Measurements from ENCODE around the gene PKNOX2. TPM values are rescaled to one million over a fixed set of nuclear protein-coding genes. Genes with fewer than 3 reads are reported as not detected.

PKNOX2 gene
- total and polyA plus RNA-seq, 2 of the 8 experiments (the other 6 are each of a cell fraction or from before 2014, with no cell fraction given) = 2.0 TPM

GRCh38 chr11:125224391-125225021 is 60.0 kb downstream of the PKNOX2 start (continued):
- TF ChIP-seq CHD7 (IDR thresholded peaks at IDR 0.05; ENCODE audit: insufficient replicate concordance, low read length) (no peak), BCL11A (IDR thresholded peaks at IDR 0.05; ENCODE audit: low read depth in 2 of 2, low read length in 2 of 2) (no peak), CTCF (IDR thresholded peaks at IDR 0.05; ENCODE audit: control extremely low read depth in 1 of 3, insufficient read depth in 1 of 3, low read depth in 1 of 3, low read length in 3 of 3) (peak; percentile 27 to 40 (median 34); a peak in 3 of 4 replicates), YY1 (IDR thresholded peaks at IDR 0.05; ENCODE audit: low read depth, low read length) (no peak), MAX (IDR thresholded peaks at IDR 0.05) (no peak), BACH1 (IDR thresholded peaks at IDR 0.05; ENCODE audit: low read length) (no peak), KDM5A (IDR thresholded peaks at IDR 0.05; ENCODE audit: low read length) (no peak)

Data from H1 (cell line).